Activated gamma-delta T cell (primary cell): ENCODE measurements around the gene TBC1D4.

Source experiments
- DNase-seq: peaks from one replicate; lab custom pipeline; 2025; lab: John Stamatoyannopoulos, UW
- total RNA-seq, 2 donors: gene quantifications; one replicate each; lab custom pipeline; 2026; lab: John Stamatoyannopoulos, UW

Gene TBC1D4
- 91.4 to 142 reads per million in 2 donors for total RNA-seq

GRCh38 chr13:75482070-75482819 is at the start of gene TBC1D4:
TBC1D4 (minus strand) TSS chr13:75482169; CDS start chr13:75481767, 402 bp downstream.
- no peak for DNase-seq

- DNase-seq: no peak
Observed at GRCh38 chr13:75530549-75530961, 48.6 kb upstream of the TBC1D4 start.

GRCh38 chr13:75521956-75522355 is 40.0 kb upstream of the TBC1D4 start:
- no peak for DNase-seq

- DNase-seq: no peak
Observed at GRCh38 chr13:75518439-75519088, 36.6 kb upstream of the TBC1D4 start.

- no peak for DNase-seq
Observed at GRCh38 chr13:75514080-75514995, 32.4 kb upstream of the TBC1D4 start.

- DNase-seq: no peak
Observed at GRCh38 chr13:75513271-75513670, 31.3 kb upstream of the TBC1D4 start.

GRCh38 chr13:75512253-75512652 is 30.3 kb upstream of the TBC1D4 start:
- no peak for DNase-seq

GRCh38 chr13:75511051-75511625 is 29.2 kb upstream of the TBC1D4 start:
- no peak for DNase-seq

GRCh38 chr13:75508002-75508548 is 26.1 kb upstream of the TBC1D4 start:
- DNase-seq: no peak

GRCh38 chr13:75507027-75508001 is 25.3 kb upstream of the TBC1D4 start:
- DNase-seq: no peak

GRCh38 chr13:75506018-75506417 is 24.0 kb upstream of the TBC1D4 start:
- no peak for DNase-seq

GRCh38 chr13:75505327-75505726 is 23.4 kb upstream of the TBC1D4 start:
- DNase-seq: no peak

GRCh38 chr13:75495938-75496337 is 14.0 kb upstream of the TBC1D4 start:
- no peak for DNase-seq

- DNase-seq: no peak
Observed at GRCh38 chr13:75494491-75494890, 12.5 kb upstream of the TBC1D4 start.

GRCh38 chr13:75493156-75493555 is 11.2 kb upstream of the TBC1D4 start:
- DNase-seq: no peak

- DNase-seq: no peak
Observed at GRCh38 chr13:75492389-75492788, 10.4 kb upstream of the TBC1D4 start.

GRCh38 chr13:75491376-75491775 is 9.4 kb upstream of the TBC1D4 start:
- DNase-seq: no peak

GRCh38 chr13:75489502-75490263 is 7.7 kb upstream of the TBC1D4 start:
- DNase-seq: no peak

- DNase-seq: no peak
Observed at GRCh38 chr13:75486146-75487062, 4.4 kb upstream of the TBC1D4 start.
